ENCODE measurements around the gene UQCR11. TPM values are rescaled to one million over a fixed set of nuclear protein-coding genes. Genes with fewer than 3 reads are reported as not detected.

Gene UQCR11
- 42.6 and 54.7 TPM in 2 replicates for total RNA-seq

DNA sequence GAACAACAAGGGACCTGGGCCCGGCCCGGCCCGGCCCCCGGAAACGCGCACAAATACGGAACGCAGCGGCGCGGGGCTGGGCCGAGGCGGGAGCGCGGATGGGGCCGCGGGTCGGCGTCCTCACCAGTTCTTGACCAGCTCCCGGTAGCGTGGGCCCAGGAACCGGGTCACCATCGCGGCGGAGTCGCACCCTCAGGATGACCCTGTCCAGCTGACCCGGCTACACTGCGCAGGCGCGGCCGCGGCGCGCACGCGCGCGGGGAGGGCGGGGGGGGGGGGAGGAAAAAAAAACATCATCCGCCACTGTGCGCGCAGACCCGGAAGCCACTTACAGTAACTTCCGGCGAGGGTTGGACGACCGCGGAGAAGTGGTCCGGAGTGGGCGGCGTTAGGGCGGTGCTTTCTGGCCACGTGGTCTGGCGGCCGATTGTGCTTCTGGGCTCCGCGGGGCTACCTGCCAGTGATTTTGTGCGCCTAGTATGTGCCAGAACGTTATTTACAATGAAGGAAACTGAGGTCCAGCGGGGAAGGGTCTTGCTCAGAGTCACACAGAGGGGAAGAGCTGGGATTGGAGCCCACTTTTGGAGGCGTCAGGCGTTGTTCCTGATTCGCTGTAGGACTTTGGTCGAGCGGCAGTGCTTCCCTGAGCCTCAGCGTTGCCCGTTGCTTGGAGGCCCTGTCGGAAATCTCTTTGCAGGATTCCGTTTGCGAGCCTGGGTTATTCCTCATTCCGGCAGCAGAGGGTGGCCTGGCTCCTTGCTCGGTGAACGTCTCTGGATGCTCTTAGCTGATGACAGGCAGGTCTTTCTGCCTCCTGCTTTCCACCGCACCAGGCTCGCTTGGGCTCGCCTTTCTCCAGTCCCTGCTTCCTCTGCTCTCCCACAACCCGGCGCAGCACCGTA, at the start of gene UQCR11:
TSS of gene UQCR11 (minus strand) at position 227 of the 902 bp plus-strand sequence. CDS start at position 174, 53 bp downstream.

DNA sequence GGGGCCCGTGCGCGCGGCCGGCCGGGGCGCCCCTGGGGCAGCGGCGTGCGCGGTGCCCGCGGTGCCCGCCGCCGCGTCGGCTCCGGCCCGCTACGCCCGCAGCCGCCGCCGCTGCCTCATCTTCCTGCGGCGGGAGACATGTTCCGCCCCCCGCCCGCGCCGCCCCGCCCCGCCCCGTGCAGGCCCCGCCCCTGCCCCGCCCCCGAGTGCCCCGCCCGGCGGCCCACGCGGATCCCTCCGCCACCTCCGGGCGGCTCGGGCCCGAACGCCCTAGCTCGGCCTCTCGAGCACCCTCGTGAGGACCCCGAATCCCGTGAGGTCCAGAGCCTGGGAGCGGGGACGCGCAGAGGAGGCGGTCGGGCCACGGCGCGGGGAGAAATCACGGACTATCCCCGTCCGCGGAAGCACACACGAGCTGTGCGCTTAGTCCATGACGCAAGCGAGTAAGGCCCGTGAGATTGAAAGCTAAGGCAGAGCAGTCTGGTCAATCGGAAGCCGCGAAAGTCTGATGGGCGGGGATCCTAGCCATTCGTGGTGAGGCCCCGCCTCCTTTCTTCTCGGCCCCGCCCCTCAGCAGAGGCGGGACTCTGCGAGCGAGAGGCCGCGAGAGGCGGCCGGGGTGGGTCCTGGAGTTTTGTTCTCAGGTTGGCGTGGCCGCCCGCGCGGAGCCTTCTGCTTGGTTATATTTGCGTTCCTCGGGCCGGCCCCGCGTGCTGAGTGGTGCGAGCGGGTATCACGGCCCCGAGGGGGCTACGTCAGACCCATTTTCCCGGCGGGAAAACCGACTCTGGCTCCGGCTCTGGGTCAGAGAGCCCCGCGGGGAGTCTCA, 47.4 kb upstream of the UQCR11 start, which contains the start of gene TCF3:
TSS of gene TCF3 (minus strand) at position 145 of the 829 bp plus-strand sequence. CDS start 2,367 bp downstream, outside the sequence.

DNA sequence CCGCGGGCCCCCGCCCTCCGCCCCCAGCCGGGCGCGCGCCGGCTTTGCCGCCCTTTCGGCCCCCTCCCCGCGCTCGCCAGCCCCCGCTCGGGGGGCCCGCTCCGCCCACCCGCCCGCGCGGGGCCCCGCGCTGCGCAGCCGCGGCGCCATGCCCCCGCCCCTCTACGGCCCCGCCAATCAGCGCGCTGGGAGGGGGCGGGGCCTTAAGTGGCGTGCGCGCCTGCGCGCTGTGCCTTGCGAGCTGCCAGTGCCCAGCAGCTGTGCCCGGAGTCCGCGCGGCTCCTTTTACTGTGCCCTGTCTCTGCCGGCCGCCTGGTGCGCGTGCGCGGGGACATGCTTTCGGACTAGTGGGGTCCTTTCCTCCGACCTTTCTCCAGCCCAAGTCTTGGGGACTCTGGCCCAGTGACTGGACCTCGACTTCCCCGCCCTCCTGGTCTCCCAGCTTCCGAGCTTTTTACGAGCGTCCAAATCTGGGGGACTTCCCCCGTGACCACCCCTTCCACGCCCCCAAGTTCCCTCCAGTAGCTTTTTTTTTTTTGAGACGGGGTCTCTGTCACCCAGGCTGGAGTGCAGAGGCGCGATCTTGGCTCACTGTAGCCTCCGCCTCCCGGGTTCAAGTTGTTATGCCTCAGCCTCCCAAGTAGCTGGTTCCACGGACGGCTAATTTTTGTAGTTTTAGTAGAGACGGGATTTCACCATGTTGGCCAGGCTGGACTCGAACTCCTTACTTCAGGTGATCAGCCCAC, 12.3 kb downstream of the UQCR11 start, which contains the start of gene MBD3:
TSS of gene MBD3 (minus strand) at position 111 of the 746 bp plus-strand sequence. CDS start 234 bp downstream, outside the sequence.

DNA sequence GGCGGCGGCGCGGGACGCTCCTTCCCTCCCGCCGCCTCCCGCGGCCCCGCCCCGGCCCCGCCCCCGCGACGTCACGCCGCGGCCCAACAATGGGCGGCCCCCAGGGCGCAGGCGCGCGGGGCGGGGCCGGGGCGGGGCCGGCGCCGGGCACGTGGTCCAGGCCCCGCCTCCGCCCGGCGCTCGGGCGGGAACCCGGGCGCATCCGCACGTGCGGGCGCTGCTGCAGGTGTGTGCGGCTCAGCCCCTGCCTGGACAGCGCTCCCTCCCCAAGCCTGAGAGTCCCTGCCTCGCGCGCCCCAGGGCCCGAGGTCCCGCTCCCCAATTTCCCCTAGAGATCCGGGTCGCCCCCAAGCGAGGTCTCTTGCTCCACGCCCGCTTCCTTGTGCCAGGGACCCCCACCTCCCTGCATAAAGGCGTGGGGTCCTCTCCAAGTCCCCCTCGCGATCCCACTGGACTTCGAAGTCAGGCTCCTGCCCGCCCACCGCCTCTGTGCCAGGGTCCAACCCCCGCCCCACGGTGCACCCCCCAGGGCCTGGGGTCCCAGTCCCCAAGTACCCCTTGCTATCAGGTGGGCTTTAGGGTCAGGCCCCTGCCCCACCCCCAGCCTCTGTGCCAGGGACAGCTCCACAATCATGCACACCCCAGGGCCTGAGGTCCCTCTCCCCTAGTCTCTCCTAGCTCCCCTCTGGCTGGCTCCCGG, 36.8 kb downstream of the UQCR11 start, which contains the start of gene MEX3D:
TSS of gene MEX3D (minus strand) at position 6 of the 700 bp plus-strand sequence. CDS start 267 bp downstream, outside the sequence.

Small RNAs within 50 kb of the gene (small RNA-seq; reads per million reads assigned to genes)
- not detected for gene AC005943.2
- gene RN7SL477P: not detected
- gene RNU6-1223P: not detected

Other genes with a start within 250 kb of the UQCR11 start
- 57.5 and 71.7 TPM in 2 replicates for gene NDUFS7, start 221.6 kb downstream of the UQCR11 start, total RNA-seq
- 23.9 and 42.6 TPM in 2 replicates for gene GAMT, start 203.9 kb downstream of the UQCR11 start, total RNA-seq
- 49.6 and 88.9 TPM in 2 replicates for gene DAZAP1, start 197.9 kb downstream of the UQCR11 start, total RNA-seq
- gene RPS15, start 167.1 kb downstream of the UQCR11 start, total RNA-seq: 481 and 668 TPM in 2 replicates
- under 0.01 and 0.37 TPM in 2 replicates for gene APC2, start 155.3 kb downstream of the UQCR11 start, total RNA-seq
- gene C19orf25, start 126.2 kb downstream of the UQCR11 start, total RNA-seq: 19.1 and 27.8 TPM in 2 replicates
- gene PCSK4, start 115.1 kb downstream of the UQCR11 start, total RNA-seq: 0.78 and 1.8 TPM in 2 replicates
- 1.2 and 2.6 TPM in 2 replicates for gene REEP6, start 114.3 kb downstream of the UQCR11 start, total RNA-seq
- 1.6 and 2.2 TPM in 2 replicates for gene ADAMTSL5, start 92.4 kb downstream of the UQCR11 start, total RNA-seq
- not detected in 2 replicates for gene PLK5, start 81.4 kb downstream of the UQCR11 start, total RNA-seq
- 23.5 and 43.4 TPM in 2 replicates for gene MEX3D, start 37.1 kb downstream of the UQCR11 start, total RNA-seq
- 66.5 and 103 TPM in 2 replicates for gene MBD3, start 12.6 kb downstream of the UQCR11 start, total RNA-seq
- 65.4 and 78.4 TPM in 2 replicates for gene TCF3, start 47.2 kb upstream of the UQCR11 start, total RNA-seq
- not detected in 2 replicates for gene ONECUT3, start 148.0 kb upstream of the UQCR11 start, total RNA-seq
- gene ATP8B3, start 206.8 kb upstream of the UQCR11 start, total RNA-seq: 1.8 and 2.0 TPM in 2 replicates
- gene REXO1, start 243.0 kb upstream of the UQCR11 start, total RNA-seq: 13.9 and 25.7 TPM in 2 replicates

All from subcutaneous preadipocyte (primary cell).